Measurements from ENCODE around the gene LRRN4.
"Not testable (repeated sequence)": the region's sequence is repeated elsewhere in the genome, so short reads cannot be mapped to it uniquely, and the experiment has no call there.

LRRN4 gene

GRCh38 chr20:6058684-6059295, 4.9 kb upstream of the LRRN4 start:
- DNase-seq, result no peak

GRCh38 chr20:6057691-6058090, 3.8 kb upstream of the LRRN4 start:
- DNase-seq, result peak; percentile 44 to 65

GRCh38 chr20:6057139-6057538, 3.3 kb upstream of the LRRN4 start:
- no peak for DNase-seq

- DNase-seq, result no peak
These were observed 2.2 kb upstream of the LRRN4 start for GRCh38 chr20:6055981-6056569.

GRCh38 chr20:6055161-6055783, 1.4 kb upstream of the LRRN4 start:
- DNase-seq, result no peak

GRCh38 chr20:6054689-6055051, 810 bp upstream of the LRRN4 start:
- not testable (repeated sequence) for DNase-seq

- no peak for DNase-seq
These were observed 640 bp downstream of the LRRN4 start for GRCh38 chr20:6053064-6053775.

- no peak for DNase-seq
These were observed 2.4 kb downstream of the LRRN4 start for GRCh38 chr20:6051505-6051904.

- DNase-seq, result no peak
These were observed 5.5 kb downstream of the LRRN4 start for GRCh38 chr20:6048391-6048790.

GRCh38 chr20:6046432-6046831, 7.4 kb downstream of the LRRN4 start:
- no peak for DNase-seq

- DNase-seq, result no peak
These were observed 8.3 kb downstream of the LRRN4 start for GRCh38 chr20:6045566-6045965.

GRCh38 chr20:6044115-6044514, 9.7 kb downstream of the LRRN4 start:
- DNase-seq, result no peak

- DNase-seq, result no peak
These were observed 12.0 kb downstream of the LRRN4 start for GRCh38 chr20:6041808-6042265.

GRCh38 chr20:6040958-6041807, 12.7 kb downstream of the LRRN4 start:
- DNase-seq, result no peak

GRCh38 chr20:6040540-6040939, 13.3 kb downstream of the LRRN4 start:
- no peak for DNase-seq

- DNase-seq, result no peak
These were observed 14.1 kb downstream of the LRRN4 start for GRCh38 chr20:6039766-6040165.

GRCh38 chr20:6038256-6038655, 15.6 kb downstream of the LRRN4 start:
- DNase-seq, result no peak

GRCh38 chr20:6037082-6037481, 16.8 kb downstream of the LRRN4 start:
- DNase-seq, result no peak

GRCh38 chr20:6036213-6036612, 17.6 kb downstream of the LRRN4 start:
- no peak for DNase-seq

GRCh38 chr20:6034134-6034969, 19.5 kb downstream of the LRRN4 start:
- DNase-seq, result no peak

GRCh38 chr20:6032907-6033306, 21.0 kb downstream of the LRRN4 start:
- DNase-seq, result not testable (repeated sequence)

All from AML-193 (cell line).